ENCODE results near the gene GPR142.

Gene GPR142

GRCh38 chr17:74371653-74372147 lies 4.4 kb downstream of the GPR142 start:
- DNase-seq: no peak

DNA sequence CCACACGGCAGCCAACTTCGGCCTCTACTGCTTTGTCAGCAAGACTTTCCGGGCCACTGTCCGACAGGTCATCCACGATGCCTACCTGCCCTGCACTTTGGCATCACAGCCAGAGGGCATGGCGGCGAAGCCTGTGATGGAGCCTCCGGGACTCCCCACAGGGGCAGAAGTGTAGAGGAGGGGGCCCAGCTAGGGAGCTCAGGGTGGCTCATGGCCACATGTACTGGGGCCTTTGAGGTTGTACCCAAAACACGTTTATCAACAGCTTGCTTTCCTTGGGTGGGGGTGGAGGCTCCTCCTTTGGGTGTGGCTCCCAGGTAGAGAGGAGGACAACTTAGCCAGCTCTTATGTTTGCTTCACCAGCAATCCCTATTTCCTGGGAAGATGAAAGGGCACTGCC lies 5.1 kb downstream of the GPR142 start:
- no peak for DNase-seq

- DNase-seq: no peak
These were observed 6.7 kb downstream of the GPR142 start for GRCh38 chr17:74373838-74374606.

GRCh38 chr17:74374858-74375257 lies 7.6 kb downstream of the GPR142 start:
- no peak for DNase-seq

GRCh38 chr17:74379495-74380085 lies 12.3 kb downstream of the GPR142 start:
- DNase-seq: peak; percentile 93

- no peak for DNase-seq
These were observed 13.0 kb downstream of the GPR142 start for GRCh38 chr17:74380086-74380958.

DNA sequence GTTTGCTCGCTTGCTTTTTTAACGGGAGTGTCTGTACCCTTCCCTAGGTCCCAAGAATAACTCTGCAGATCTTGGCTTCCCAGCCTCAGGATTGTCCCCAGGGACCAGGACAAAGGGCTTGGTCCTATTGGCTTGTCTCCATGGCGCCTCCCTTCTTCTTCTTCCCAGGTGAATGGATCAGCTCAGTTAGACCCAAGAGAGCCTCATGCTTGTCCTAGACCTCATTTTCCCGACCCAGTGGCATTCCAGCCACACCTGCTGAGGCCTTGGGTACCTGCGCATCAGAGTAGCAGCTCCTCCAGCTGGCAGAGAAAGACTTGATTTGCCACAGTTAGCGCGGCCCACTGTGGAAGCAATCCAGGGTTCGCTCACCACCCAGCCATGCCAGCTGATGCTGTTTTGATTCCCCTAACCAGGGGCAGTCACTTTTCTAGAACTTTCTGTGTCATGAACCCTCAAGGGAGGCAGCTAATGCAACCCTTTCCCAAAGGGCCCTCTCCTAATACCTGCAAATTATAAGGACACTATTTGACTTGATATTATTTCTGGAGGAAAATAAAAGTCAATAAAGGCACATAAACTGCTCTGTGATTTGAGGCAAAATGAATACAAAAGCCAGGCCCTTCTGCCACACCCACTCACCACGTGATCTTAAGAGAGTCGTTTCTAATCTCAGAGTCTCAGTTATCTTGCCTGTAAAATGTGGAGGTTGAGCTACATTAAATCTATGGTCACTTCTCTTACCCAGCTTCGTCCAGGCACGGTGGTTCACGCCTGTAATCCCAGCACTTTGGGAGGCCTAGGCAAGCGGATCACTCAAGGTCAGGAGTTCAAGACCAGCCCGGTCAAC lies 13.9 kb downstream of the GPR142 start:
- no peak for DNase-seq

- DNase-seq: no peak
These were observed 15.8 kb downstream of the GPR142 start for GRCh38 chr17:74383141-74383540.

DNA sequence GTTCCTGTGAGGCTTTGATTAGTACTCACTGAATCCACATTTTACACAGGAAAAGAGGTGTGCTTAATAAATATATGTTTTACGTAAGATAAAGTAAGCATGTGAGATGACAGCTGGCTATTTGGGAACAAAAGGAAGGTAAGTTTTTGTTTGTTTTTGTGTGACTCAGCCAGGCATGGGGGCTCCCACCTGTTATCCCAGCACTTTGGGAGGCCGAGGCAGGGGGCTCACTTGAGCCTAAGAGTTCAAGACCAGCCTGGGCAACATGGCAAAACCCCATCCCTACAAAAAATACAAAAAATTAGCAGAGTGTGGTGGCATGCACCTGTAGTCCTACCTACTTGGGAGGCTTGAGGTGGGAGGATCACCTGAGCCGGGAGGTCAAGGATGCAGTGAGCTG lies 17.9 kb downstream of the GPR142 start:
- no peak for DNase-seq

DNA sequence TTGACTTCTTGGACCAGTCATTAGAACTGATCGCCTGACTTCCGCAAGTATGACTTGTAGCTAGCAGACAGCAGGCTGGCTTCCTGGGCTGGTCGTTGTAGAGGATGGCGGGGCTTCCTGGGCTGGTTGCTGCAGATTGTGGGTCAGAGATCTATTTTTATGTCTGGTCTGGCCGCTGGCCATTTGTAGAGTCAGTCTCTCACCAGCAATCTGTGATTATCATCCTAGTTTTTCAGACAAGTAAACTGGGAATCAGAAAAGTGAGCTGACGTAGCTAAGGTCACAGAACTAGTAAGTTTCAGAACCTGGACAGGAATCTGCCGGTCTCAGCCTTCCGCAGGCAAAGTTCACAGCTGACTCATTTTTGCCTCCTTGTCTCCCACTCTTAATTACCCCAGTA lies 19.1 kb downstream of the GPR142 start:
- DNase-seq: no peak

DNA sequence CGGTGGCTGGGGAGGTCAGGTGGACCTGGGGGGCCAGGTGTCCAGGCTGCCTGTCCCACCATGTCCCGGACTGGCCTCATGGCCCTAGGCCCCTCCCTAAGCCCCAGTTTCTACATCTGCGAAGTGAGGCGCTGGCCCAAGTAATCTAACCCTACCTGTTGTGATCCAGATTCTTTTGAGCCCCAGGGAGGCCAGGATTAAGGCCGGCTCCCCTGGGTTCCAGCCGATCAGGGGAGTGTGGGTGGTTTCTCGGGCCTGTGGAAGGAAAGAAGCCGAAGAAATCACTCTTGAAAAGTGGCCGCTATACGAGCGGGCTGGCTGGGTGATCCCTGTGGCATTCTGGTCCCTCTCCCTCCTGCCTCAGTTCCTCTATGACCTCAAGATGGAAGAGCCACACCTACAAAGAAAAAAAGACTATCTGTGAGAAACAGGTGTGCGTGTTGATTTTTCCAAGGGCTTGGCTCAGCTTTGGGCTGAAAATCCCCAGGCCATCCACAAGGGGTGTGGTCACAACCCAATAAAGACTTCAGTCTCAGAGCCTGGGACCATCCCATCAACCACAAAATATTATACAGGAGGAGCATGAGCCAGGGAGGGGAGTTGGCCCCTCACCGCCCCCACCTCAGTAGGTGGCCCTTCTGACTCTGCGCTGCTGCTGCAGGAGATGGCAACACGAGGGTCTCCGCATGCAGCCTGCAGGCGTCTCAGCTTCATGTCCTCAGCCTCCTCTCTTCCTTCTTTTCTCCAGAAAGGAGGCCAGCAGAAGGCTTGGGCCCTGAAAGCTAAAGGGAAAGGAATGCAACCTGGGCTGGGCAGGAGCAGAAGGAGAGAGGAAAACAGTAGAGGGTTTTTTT lies 20.3 kb downstream of the GPR142 start:
- DNase-seq: no peak

DNA sequence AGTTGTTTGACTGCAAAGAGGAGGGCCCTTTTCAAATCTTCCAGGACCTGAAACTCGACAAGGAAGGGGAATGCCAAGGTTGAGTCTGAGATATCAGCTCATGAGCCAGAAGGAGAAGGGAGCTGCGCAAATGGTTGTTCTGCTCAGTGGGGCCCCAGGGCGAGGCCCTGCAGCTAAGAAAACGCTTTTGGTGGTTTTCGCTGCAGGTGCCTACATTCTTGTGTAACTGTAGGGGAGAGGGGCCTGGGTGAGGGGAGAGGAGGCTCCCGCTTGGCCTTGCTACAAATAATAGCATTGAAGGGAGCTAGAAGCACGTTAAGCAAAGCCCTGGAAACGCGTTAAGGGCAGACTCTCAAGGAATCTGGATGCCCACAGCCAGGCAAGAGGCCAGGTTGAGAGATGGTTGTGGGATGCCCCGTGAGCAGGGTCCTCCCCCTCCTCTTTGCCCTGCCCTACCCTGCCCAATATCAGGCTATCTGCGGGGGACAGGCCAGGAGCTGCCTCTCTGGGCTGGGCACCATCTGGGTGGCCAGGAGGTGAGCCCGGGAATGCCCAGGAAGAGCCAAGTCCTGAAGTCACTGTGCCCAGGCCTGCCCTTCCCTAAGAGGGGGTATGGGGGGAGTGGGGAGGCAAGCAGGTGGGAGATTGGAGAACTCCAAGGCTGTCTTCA lies 21.9 kb downstream of the GPR142 start:
- DNase-seq: no peak

DNA sequence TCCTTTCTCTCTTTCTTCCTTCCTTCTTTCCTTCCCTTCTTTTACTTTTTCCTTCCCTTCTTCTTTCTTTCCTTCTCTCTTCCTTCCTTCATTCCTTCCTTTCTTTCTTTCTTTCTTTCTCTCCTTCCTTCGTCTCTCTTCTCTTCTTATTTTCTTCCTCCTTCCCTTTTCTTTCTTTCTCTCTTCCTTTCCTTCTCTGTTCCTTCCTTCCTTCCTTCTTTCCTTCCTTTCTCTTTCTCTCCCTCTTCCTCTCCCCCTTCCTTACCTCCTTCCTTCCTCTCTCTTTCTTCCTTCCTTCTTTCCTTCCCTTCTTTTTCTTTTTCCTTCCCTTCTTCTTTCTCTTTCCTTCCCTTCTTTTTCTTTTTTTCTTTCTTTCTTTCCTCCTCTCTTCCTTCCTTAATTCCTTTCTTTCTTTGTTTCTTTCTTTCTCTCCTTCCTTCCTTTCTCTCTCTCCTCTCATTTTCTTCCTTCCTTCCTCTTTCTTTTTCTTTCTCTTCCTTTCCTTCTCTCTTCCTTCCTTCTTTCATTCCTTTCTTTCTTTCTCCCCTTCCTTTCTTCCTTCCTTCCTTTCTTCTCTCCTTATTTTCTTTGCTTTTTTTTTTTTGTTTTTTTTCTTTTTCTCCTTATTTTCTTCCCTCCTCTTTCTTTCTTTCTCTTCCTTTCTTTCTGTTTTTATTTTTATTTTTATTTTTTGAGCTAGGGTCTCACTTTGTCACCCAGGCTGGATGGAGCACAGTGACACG lies 22.8 kb downstream of the GPR142 start:
- DNase-seq: no peak

DNA sequence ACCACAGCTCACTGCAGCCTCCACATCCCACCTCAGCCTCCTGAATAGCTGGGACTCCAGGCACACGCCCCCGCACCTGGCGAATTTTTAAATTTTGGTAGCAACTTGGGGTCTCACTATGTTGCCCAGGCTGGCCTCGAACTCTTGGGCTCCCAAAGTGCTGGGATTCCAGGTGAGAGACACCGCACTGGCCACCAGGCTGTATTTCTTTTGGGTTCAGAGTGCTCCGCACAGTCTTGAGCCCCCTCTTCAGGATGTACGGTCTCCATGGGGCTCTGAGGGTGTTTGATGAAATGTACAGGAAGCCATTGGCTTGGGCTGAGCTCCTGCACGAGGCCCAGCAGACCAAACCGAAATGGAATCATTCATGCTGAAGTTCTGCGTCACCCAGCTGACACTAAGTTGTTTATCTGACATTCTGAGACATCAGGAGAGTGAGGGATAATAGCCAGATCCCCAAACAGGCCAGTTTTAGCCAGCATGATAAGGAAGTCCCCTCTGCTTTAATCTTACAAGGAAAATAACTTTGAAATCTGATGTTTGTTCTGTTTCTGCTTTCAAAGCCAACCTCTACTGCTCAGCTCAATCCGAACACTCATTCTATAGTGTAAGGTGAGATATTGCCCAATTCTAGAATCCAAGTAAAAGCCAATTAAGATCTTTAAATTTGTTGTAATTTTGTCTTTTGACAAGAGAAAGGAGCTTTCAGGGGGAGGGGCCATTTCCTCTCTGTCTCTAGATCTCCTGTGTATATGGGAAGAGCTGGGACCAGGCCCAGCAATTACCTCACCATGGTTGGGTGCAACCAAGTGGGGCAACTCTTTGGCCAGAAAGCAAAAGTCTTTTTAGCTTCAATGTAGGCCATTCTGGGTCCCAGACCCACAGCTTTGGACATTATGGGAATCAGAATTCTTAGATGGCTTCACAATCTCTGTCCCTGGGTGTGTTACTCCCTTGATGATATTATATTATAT lies 23.7 kb downstream of the GPR142 start:
- DNase-seq: no peak

- DNase-seq: no peak
These were observed 24.5 kb downstream of the GPR142 start for GRCh38 chr17:74391771-74392170.

GRCh38 chr17:74392848-74393247 lies 25.5 kb downstream of the GPR142 start:
- no peak for DNase-seq

- DNase-seq: no peak
These were observed 26.1 kb downstream of the GPR142 start for GRCh38 chr17:74393346-74393942.

- no peak for DNase-seq
These were observed 27.1 kb downstream of the GPR142 start for GRCh38 chr17:74394275-74394950.

Data from activated CD4-positive, alpha-beta T cell treated with anti-CD3 and anti-CD28 coated beads, Interleukin-2, Interleukin-6, amounts not matched to agents 100 ng/mL and 50 ng/mL, durations not matched to agents 16 hours and 8 hours (primary cell).